NK-92 (cell line): ENCODE measurements around the gene SART1.
"Not testable (repeated sequence)": the region's sequence is repeated elsewhere in the genome, so short reads cannot be mapped to it uniquely, and the experiment has no call there.

Source experiments
- DNase-seq: peaks from one replicate; lab custom pipeline; 2025; ENCODE audit not compliant: unreplicated experiment; lab: John Stamatoyannopoulos, UW

SART1 gene

DNA sequence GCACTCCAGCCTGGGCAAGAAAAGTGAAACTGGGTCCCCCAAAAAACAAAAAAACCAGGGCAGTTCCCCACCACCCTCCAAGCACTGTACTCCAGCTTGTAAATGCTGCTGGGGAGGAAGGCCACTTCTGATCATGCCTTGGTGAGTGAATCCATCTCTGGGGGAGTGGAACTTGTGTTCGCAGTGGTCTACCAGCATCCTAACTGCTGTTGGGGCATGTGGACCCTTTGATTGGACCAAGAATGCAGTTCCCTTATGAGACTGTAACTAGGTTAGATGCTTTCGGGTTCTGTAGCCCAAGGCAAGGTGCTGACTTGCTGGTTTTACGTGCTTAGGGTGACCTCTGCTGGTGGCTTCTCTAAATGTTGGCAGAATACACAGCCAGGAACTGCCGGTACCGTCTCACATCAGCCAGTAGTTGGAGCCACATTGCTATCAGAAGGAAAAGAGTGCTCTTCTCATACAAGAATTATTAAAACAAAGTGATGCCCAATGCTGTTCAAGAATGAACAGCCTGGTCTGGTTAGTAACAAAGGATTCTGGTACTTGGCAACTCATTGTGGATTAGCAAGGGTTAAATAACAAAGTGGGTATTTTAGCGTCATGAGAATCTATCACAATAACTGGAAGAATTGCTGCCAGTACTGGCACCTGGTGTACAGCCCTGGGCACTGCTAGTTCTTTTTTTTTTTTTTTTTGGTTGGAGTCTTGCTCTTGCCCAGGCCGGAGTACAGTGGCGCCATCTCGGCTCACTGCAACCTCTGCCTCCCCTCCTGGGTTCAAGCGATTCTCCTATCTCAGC, 27.5 kb downstream of the SART1 start:
- DNase-seq, result peak; percentile 63

- DNase-seq, result no peak
These were observed 30.5 kb downstream of the SART1 start for GRCh38 chr11:65992056-65992455.

GRCh38 chr11:65997286-65997685, 35.8 kb downstream of the SART1 start:
- DNase-seq, result no peak

DNA sequence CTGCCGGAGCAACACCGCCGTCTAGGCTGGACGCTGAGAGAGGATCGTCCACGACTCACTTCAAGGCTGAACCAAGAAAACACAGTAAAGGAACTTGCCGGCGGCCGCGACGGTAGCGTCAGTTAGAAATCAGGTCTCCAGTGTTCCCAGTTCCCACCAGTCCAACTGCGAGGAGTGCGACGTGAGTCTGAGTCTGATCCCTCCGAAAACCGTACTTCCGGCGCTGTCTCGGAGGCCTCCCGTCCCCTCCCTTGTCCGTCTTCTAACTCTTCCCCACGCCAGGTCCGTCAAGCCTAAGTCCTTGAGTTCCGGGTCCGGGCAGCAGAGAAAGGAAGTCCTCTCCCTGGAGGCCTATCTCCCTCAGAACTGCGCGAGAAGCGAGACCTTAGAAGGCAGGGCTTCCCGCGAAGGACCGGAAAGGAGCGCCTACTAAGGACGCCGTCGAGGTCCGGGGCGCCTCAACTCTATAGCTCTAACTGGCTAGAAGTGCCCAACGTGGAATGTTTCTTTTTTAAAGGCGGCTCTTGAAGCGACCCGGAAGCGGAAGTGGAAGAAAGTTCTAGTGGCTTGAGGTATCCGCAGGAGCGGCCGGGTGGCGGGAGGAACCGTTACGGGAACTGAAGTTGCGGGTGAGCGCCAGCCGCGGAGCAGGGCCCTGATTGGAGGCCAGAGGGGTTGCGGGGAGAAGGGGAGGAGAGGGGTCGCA, 40.6 kb downstream of the SART1 start, which contains the start of the genes BANF1 and EIF1AD:
BANF1 (plus strand) TSS at position 562 of the 706 bp plus-strand sequence. CDS start 748 bp downstream, outside the sequence.
EIF1AD (minus strand) TSS at position 216 of the 706 bp plus-strand sequence. CDS start 1,768 bp downstream, outside the sequence.
- DNase-seq, result peak; percentile 63

GRCh38 chr11:66002648-66003225, 41.2 kb downstream of the SART1 start:
- no peak for DNase-seq

DNA sequence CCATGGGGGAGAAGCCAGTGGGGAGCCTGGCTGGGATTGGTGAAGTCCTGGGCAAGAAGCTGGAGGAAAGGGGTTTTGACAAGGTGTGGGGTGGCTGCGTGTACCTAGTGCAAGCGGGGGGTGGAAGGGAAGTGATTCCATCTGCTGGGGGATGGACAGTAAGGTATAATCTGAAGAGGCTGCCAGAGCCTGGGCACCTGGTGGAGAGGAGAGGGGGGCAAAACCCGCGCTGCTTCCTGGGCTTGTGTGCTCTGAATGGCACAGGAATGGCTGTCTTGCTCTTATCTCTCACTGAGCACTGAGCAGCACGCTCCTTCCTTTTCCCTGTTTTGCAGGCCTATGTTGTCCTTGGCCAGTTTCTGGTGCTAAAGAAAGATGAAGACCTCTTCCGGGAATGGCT, 41.8 kb downstream of the SART1 start:
- DNase-seq, result no peak

DNA sequence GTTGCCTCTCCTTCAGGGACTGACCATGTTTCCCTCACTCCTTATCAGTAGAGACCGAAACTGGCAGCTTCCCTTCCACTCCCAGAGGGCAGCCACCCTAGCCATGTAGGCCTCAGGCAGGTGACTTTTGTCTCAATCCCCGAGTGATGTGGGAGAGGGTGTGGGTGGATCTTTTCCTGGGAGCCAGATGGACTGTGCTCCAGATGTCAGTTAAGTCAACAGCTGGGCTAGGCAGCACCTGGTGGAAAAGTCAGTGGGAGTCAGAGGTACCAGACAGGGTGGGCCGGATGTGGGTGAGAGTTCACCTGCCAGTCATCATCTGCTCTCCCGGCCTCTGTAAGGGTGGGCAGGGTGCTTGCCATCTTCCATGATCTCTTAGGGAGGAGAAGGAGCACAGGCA, 42.7 kb downstream of the SART1 start:
- no peak for DNase-seq

- no peak for DNase-seq
These were observed 44.8 kb downstream of the SART1 start for GRCh38 chr11:66006134-66006890.

GRCh38 chr11:66006891-66007176, 45.3 kb downstream of the SART1 start:
- no peak for DNase-seq

DNA sequence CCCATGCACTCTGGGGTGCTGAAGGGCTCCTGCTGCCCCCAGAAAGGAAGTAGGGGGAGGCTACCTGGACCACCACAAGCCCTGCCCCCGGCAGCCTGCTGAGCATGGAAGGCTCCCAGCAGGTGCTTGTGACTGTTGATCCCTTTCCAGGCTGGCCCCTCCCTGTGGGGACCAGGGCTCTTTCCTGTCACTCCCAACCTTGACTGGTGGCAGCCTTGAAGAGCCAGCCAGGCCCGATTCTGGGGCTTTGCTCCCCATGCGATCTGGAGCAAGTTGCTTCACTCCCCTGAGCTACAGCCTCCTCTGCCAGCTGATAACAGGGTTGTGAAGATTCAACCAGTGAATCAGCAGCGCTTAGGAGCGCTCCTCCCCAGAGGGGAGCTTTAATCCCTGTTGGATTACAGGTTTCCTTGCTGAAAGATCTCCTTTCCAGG, 45.7 kb downstream of the SART1 start:
- no peak for DNase-seq

DNA sequence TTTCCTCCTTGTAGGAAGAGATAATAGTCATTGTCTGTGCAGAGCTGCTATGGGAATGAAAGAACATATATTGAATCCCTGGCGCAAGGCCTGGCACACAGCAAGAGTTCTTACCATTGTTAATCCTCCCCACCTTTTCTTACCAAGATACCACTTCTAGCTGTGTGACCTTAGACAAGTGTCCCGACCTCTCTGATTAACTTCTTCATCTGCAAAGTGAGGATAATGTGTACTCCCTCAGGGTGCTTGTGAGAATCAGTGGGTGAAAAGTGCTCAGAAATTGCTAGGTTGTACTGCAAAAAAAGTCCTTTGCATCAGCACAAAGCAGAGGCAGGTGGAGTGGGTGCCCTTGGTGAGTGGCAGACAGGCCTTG, 46.5 kb downstream of the SART1 start:
- no peak for DNase-seq

GRCh38 chr11:66008468-66009101, 47.1 kb downstream of the SART1 start:
- no peak for DNase-seq

DNA sequence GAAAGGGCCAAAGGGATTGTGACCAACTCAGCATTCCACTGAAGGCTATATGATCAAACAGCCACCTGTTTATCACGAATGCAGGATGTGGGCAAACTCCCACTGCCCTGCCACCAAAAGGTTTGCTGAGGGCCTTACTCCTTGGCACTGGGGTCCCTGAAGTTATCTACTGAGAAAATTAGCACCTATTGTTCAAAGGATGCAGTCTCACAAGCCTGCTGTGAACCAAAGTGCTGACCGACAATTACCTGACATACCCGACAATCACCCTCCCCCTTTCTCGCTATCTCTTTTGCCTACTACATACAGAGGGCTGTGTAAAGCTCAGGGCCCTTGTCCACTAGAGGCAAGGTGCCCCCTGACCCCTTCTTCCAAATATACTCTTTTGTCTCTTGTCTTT, 48.5 kb downstream of the SART1 start:
- not testable (repeated sequence) for DNase-seq

DNA sequence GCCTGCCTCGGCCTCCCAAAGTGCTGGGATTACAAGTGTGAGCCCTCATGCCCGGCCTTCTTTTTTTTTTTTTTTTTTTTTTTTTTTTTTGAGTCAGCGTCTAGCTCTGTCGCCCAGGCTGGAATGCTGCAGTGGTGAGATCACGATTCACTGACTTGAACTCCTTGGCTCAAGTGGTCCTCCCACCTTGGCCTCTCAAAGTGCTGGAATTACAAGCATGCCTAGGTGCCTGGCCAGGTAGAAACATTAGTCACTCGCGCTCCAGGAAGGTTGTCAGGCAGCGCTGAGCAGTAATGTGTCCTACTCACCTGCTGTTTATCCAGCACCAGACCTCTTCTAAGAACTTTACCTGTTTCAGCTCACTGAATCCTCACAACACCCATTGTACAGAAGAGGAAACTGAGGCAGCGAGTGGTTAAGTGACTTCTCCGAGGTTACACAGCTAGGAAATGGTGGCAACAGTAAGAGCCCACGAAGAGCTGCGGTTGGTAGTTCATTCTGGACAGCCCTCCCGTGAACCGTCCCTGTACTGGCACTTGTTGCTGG, 49.8 kb downstream of the SART1 start:
- DNase-seq, result no peak

DNA sequence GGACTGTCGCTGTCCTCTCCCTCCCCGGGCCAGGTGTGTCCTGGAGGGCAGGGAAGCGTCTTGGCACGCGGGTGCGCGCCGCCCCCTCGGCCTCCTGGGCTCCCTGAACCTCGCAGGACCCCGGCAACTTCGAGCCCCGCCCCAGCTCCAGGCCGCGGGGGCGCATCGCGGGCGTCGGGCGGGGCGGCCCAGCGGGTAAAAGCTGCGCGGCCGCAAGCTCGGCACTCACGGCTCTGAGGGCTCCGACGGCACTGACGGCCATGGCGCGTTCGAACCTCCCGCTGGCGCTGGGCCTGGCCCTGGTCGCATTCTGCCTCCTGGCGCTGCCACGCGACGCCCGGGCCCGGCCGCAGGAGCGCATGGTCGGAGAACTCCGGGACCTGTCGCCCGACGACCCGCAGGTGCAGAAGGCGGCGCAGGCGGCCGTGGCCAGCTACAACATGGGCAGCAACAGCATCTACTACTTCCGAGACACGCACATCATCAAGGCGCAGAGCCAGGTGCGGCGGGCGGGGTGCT, 50.3 kb downstream of the SART1 start, which contains the start of gene CST6:
CST6 (plus strand) TSS at position 224 of the 519 bp plus-strand sequence; CDS start at position 261, 37 bp downstream.
- DNase-seq, result no peak

GRCh38 chr11:66012371-66012945, 50.9 kb downstream of the SART1 start:
- no peak for DNase-seq

DNA sequence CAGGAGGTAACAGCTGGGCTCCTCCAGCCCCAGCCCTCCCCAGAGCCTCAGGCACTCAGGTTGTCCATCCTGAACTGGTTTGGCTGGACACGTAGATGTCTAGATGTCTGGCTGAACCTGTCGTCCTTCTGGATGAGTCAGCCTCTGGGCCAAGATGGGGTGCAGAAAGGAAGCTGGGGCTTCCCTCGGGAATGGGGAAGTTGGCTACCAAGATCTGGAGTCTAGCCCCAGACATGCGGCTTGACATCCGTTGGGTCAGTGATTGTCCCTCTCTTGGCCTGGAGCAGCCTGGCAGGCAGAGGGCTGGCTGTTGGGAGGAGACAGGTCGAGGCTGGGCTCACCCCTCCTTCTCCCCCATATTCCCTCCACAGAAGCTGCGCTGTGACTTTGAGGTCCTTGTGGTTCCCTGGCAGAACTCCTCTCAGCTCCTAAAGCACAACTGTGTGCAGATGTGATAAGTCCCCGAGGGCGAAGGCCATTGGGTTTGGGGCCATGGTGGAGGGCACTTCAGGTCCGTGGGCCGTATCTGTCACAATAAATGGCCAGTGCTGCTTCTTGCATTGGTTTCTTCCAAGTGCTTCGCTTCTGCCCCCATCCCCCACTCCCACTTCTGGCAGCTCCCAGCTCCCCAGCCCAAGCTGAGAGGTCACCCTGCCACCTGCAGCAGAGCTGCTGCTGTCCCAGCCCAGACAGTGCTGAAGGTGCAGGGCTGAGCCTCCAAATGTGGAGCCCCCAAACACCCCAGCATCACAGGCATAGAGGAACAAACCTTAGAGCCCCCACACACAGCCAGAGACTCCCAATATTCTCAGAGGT, 51.6 kb downstream of the SART1 start:
- DNase-seq, result no peak

DNA sequence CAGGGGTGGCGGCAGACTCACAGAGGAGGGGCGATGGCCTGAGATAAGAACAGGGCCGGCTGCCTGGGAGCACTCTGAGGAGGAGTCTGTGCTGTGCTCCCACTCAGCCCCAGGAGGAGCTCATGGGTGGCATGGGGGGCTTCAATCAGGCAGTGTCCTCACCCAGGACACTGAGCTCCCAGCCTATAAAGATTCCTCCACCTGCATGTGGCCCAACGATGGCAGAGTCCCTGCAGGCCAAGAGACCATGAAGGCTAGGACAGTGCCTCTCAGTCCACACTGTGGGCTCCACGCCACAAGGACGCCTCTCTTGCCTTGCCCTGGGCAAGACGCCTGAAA, 52.2 kb downstream of the SART1 start:
- no peak for DNase-seq

GRCh38 chr11:66014804-66015453, 53.4 kb downstream of the SART1 start:
- DNase-seq, result no peak
